ENCODE measurements around the gene UNG. TPM values are rescaled to one million over a fixed set of nuclear protein-coding genes. Genes with fewer than 3 reads are reported as not detected.

The UNG gene
- total RNA-seq, 1 experiment from 2014 or later = 74.4 TPM

DNA sequence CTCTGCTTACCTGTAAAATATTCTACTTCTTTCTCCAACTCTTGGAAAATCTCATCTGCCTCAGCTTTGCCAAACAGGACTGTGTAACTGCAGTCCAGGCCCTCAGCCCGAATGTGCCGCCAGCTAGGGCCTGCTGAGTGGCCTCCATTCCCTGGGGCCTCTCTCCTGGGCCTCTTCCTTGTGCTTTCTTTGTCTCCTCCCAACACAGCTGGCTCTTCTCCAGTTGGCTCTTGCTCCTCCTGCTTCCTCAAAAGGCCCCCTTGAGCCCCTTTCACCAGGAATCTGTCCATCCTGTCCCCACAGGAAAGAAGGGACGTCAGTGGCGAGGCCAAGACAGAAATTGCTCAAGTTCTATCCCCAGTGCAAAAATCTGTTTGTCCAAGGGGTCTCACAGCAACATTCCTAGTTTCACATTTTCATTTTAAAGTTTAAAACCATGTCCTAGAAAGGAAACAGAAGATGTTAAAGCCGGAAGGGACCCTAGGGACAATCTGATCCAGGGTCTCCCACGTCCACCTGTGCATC is 4.8 kb upstream of the UNG start:
- no TSS peak for BruUV-seq (replicated peaks)

DNA sequence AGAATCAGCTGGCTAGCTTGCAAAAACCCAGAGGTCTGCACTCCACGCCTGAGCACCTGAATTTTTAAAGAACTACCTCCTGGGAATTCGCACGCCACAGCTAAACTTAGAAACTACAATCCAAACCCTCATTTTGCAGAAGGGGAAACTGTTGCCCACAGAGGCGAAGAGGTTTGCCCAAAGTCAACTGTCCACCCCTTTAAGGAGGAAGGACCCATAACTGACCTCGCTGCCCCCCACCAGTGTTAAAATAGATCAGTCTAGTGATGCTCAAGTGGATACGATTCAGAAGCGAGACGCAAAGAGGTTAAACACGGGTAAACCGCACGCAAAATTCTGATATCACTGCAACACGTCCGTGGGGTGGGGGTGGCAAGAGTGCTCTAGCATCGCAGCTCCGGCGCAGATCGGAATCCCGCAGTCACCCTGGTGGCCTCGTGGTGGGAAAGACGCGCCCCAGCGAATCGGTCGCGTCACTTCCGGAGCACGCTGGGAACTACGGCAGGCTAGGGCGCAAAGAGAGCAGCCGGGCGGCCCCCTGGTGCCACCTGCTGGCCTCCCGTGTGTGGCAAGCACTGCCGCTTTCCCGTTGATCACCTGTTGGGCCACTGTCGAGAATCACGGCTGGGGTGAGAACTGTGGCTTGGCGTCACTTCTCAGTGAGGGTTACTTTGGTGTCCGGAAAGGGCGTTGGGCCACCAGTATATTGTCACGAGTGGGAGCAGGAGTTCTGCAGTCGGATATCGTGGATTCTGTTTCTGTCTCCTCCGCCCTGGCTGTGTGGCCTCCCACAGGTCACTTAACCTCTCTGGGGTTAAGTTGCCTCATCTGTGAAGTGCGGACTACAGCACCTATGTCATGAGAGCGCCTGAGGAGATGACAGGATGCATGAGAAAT is 4.1 kb upstream of the UNG start, which contains the start of gene ALKBH2:
ALKBH2 (minus strand) TSS at position 451 of the 897 bp plus-strand sequence. CDS start 686 bp downstream, outside the sequence.
- POLR2A ChIA-PET = no interaction called here
- H3K36me3 ChIP-seq (ENCODE audit: control insufficient read depth, insufficient read depth, low read length) = no peaks in the 10 kb centered on the region
- DNase-seq (ENCODE audit: low read depth, low spot score) (peak; percentile 69), ATAC-seq (peak; percentile 81)
- H3K4me1 ChIP-seq (ENCODE audit: control insufficient read depth, insufficient read depth, low read length) = peaks cover 18% of the 10 kb centered on the region
- CTCF ChIA-PET = interaction anchor here (0.5 to 0.6 kb wide), 3 partner anchors 69 to 293 kb away, joined by 3 to 4 read pairs (median 3); no protein-coding TSS in a partner anchor
- BruUV-seq (replicated peaks) = TSS peak; percentile 91
- intact Hi-C loops (cut with micrococcal nuclease; ENCODE audit: unreplicated experiment) = loop anchor here (5.0 to 10.0 kb wide), 3 partner anchors 138 to 531 kb away; partner anchors contain the start of genes ISCU, SART3 and SSH1
- in situ Hi-C loops (cut with HindIII; ENCODE audit: low pct_unique_long_range_greater_than_20kb, low sequenced_read_pairs) = no loop called here
- no peaks in the 10 kb centered on the region for H3K9me3 ChIP-seq (ENCODE audit: control insufficient read depth, insufficient read depth, low read depth, low read length)
- peak within 1 kb of the TSS; percentile 64 to 85 for H3K4me3 ChIP-seq (ENCODE audit: low read depth in 2 of 2, low read length in 2 of 2)
- peak within 1 kb of the TSS; percentile 97 for H3K27ac ChIP-seq (ENCODE audit: low read length)
- H3K27me3 ChIP-seq (ENCODE audit: control insufficient read depth, insufficient read depth, low read length) = no peaks in the 10 kb centered on the region
- TF ChIP-seq REST (IDR thresholded peaks at IDR 0.05; ENCODE audit: insufficient read depth in 1 of 2, low read depth in 2 of 2, low read length in 1 of 2) (peak in 1 of 2 experiments; percentile 72; a peak in 1 of 4 replicates), TCF7L2 (IDR thresholded peaks at IDR 0.05; ENCODE audit: low read depth, low read length) (no peak), POLR2AphosphoS5 (IDR thresholded peaks at IDR 0.05; ENCODE audit: low read depth, low read length) (peak; percentile 91)
- TF ChIP-seq, protein P1, sequence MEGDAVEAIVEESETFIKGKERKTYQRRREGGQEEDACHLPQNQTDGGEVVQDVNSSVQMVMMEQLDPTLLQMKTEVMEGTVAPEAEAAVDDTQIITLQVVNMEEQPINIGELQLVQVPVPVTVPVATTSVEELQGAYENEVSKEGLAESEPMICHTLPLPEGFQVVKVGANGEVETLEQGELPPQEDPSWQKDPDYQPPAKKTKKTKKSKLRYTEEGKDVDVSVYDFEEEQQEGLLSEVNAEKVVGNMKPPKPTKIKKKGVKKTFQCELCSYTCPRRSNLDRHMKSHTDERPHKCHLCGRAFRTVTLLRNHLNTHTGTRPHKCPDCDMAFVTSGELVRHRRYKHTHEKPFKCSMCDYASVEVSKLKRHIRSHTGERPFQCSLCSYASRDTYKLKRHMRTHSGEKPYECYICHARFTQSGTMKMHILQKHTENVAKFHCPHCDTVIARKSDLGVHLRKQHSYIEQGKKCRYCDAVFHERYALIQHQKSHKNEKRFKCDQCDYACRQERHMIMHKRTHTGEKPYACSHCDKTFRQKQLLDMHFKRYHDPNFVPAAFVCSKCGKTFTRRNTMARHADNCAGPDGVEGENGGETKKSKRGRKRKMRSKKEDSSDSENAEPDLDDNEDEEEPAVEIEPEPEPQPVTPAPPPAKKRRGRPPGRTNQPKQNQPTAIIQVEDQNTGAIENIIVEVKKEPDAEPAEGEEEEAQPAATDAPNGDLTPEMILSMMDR (IDR thresholded peaks at IDR 0.05) = peak; percentile 99

More for the DNA sequence above, 4.8 kb upstream of the UNG start:
- DNase-seq (ENCODE audit: low read depth, low spot score) (no peak), ATAC-seq (no peak)
- H3K27me3 ChIP-seq (ENCODE audit: control insufficient read depth, insufficient read depth, low read length) = no peaks in the 10 kb centered on the region
- peaks cover 18% of the 10 kb centered on the region for H3K4me1 ChIP-seq (ENCODE audit: control insufficient read depth, insufficient read depth, low read length)
- CTCF ChIA-PET = interaction anchor here (0.5 to 0.7 kb wide), 3 partner anchors 69 to 269 kb away, joined by 3 read pairs; no protein-coding TSS in a partner anchor
- H3K4me3 ChIP-seq (ENCODE audit: low read depth in 2 of 2, low read length in 2 of 2) = peak overlapping the region; percentile 64 to 85
- H3K36me3 ChIP-seq (ENCODE audit: control insufficient read depth, insufficient read depth, low read length) = peaks cover 5% of the 10 kb centered on the region
- in situ Hi-C loops (cut with HindIII; ENCODE audit: low pct_unique_long_range_greater_than_20kb, low sequenced_read_pairs) = no loop called here
- no peaks in the 10 kb centered on the region for H3K9me3 ChIP-seq (ENCODE audit: control insufficient read depth, insufficient read depth, low read depth, low read length)
- intact Hi-C loops (cut with micrococcal nuclease; ENCODE audit: unreplicated experiment) = loop anchor here (5.0 to 10.0 kb wide), 3 partner anchors 138 to 530 kb away; partner anchors contain the start of genes ISCU, SART3 and SSH1
- POLR2A ChIA-PET = no interaction called here
- TF ChIP-seq REST (IDR thresholded peaks at IDR 0.05; ENCODE audit: insufficient read depth in 1 of 2, low read depth in 2 of 2, low read length in 1 of 2) (no peak), TCF7L2 (IDR thresholded peaks at IDR 0.05; ENCODE audit: low read depth, low read length) (no peak), SIN3A (IDR thresholded peaks at IDR 0.05; ENCODE audit: borderline replicate concordance, insufficient read depth, low read depth, low read length) (no peak), POLR2AphosphoS5 (IDR thresholded peaks at IDR 0.05; ENCODE audit: low read depth, low read length) (no peak)
- TF ChIP-seq, protein P1 (IDR thresholded peaks at IDR 0.05) = no peak
- H3K27ac ChIP-seq (ENCODE audit: low read length) = peak overlapping the region; percentile 97
